ENCODE results near the gene FLT1. TPM values are rescaled to one million over a fixed set of nuclear protein-coding genes. Genes with fewer than 3 reads are reported as not detected.

The FLT1 gene
- total RNA-seq, 1 donor from 2014 or later: 0.47 TPM

GRCh38 chr13:28485551-28485950, 9.4 kb downstream of the FLT1 start:
- H3K9ac ChIP-seq: no peak overlapping the region
- H3K27me3 ChIP-seq: peaks cover 5% of the 10 kb centered on the region
- no peaks in the 10 kb centered on the region for H3K4me1 ChIP-seq
- no peaks in the 10 kb centered on the region for H3F3A ChIP-seq (ENCODE audit: low read depth)
- Mint-ChIP-seq H3K4me3 (no peak overlapping the region), H3K36me3 (no peaks in the 10 kb centered on the region), H3K9me3 (no peaks in the 10 kb centered on the region), H3K27me3 (ENCODE audit: insufficient read depth, low read depth) (peaks cover 5% of the 10 kb centered on the region), H3K4me1 (no peaks in the 10 kb centered on the region), H3K27ac (no peak overlapping the region)
- H3K4me3 ChIP-seq: no peak overlapping the region
- no peaks in the 10 kb centered on the region for H3K79me2 ChIP-seq (ENCODE audit: low read depth)
- H3K27ac ChIP-seq: no peak overlapping the region
- H4K20me1 ChIP-seq (ENCODE audit: low read depth): no peaks in the 10 kb centered on the region
- H3K9me3 ChIP-seq (ENCODE audit: low read depth): no peaks in the 10 kb centered on the region
- DNase-seq (ENCODE audit: low spot score): no peak
- no peak overlapping the region for H2AFZ ChIP-seq (replicated peaks)
- TF ChIP-seq EZH2phosphoT487 (IDR thresholded peaks at IDR 0.05) (no peak), EZH2 (IDR thresholded peaks at IDR 0.05) (no peak)
- TF ChIP-seq, protein P1, sequence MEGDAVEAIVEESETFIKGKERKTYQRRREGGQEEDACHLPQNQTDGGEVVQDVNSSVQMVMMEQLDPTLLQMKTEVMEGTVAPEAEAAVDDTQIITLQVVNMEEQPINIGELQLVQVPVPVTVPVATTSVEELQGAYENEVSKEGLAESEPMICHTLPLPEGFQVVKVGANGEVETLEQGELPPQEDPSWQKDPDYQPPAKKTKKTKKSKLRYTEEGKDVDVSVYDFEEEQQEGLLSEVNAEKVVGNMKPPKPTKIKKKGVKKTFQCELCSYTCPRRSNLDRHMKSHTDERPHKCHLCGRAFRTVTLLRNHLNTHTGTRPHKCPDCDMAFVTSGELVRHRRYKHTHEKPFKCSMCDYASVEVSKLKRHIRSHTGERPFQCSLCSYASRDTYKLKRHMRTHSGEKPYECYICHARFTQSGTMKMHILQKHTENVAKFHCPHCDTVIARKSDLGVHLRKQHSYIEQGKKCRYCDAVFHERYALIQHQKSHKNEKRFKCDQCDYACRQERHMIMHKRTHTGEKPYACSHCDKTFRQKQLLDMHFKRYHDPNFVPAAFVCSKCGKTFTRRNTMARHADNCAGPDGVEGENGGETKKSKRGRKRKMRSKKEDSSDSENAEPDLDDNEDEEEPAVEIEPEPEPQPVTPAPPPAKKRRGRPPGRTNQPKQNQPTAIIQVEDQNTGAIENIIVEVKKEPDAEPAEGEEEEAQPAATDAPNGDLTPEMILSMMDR (IDR thresholded peaks at IDR 0.05): no peak
- no peaks in the 10 kb centered on the region for H3K36me3 ChIP-seq
- no peak overlapping the region for H3K4me2 ChIP-seq

GRCh38 chr13:28485097-28485496, 9.8 kb downstream of the FLT1 start:
- peaks cover 5% of the 10 kb centered on the region for H3K27me3 Mint-ChIP-seq (ENCODE audit: insufficient read depth, low read depth)
- H3K4me1 ChIP-seq: no peaks in the 10 kb centered on the region
- no peaks in the 10 kb centered on the region for H3K9me3 Mint-ChIP-seq
- no peak overlapping the region for H3K4me3 Mint-ChIP-seq
- no peaks in the 10 kb centered on the region for H3K4me1 Mint-ChIP-seq
- no peak overlapping the region for H3K4me2 ChIP-seq
- DNase-seq (ENCODE audit: low spot score): no peak
- no peaks in the 10 kb centered on the region for H3K79me2 ChIP-seq (ENCODE audit: low read depth)
- no peaks in the 10 kb centered on the region for H3K36me3 Mint-ChIP-seq
- no peaks in the 10 kb centered on the region for H3K36me3 ChIP-seq
- H3K27ac ChIP-seq: no peak overlapping the region
- no peaks in the 10 kb centered on the region for H3F3A ChIP-seq (ENCODE audit: low read depth)
- no peak overlapping the region for H3K4me3 ChIP-seq
- no peaks in the 10 kb centered on the region for H3K9me3 ChIP-seq (ENCODE audit: low read depth)
- H4K20me1 ChIP-seq (ENCODE audit: low read depth): no peaks in the 10 kb centered on the region
- peaks cover under 1% of the 10 kb centered on the region for H3K27me3 ChIP-seq
- TF ChIP-seq EZH2 (IDR thresholded peaks at IDR 0.05) (no peak), EZH2phosphoT487 (IDR thresholded peaks at IDR 0.05) (no peak)
- TF ChIP-seq, protein P1 (IDR thresholded peaks at IDR 0.05): no peak
- no peak overlapping the region for H2AFZ ChIP-seq (replicated peaks)
- H3K9ac ChIP-seq: no peak overlapping the region
- H3K27ac Mint-ChIP-seq: no peak overlapping the region

DNA sequence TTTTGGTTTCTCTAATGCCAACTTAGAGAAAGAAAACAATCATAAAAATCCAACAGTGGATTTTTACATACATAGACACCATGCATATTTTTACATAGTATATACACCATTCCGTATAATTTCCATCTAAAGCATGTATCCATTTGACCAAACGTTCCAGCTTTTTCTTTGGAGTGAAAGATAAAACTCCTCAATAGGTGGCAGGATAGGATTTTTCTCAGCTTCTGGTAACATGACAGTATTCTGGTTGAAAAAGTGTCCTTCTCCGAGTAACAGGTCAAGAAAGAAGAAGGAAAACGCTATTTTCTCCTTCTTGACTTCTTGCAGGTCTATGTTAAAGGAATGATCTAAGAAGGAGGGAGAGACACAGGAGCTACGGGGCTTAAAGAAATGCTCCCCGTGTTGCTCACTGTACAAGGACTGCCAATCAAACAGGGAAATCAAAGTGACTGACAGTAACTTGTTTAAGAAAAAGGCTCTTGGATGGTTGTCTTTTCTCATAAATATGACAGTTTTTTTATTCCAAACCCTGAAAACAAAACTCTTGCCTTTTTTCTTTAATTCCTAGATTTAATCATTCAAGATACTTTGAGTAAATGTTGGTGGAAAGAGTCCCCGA, 11.5 kb downstream of the FLT1 start:
- H3K36me3 ChIP-seq: no peaks in the 10 kb centered on the region
- Mint-ChIP-seq H3K36me3 (no peaks in the 10 kb centered on the region), H3K4me3 (no peak overlapping the region), H3K27ac (no peak overlapping the region), H3K4me1 (no peaks in the 10 kb centered on the region), H3K27me3 (ENCODE audit: insufficient read depth, low read depth) (no peaks in the 10 kb centered on the region), H3K9me3 (no peaks in the 10 kb centered on the region)
- H4K20me1 ChIP-seq (ENCODE audit: low read depth): no peaks in the 10 kb centered on the region
- no peak for DNase-seq (ENCODE audit: low spot score)
- no peak overlapping the region for H3K4me3 ChIP-seq
- H3F3A ChIP-seq (ENCODE audit: low read depth): no peaks in the 10 kb centered on the region
- no peaks in the 10 kb centered on the region for H3K27me3 ChIP-seq
- H3K4me1 ChIP-seq: no peaks in the 10 kb centered on the region
- peak overlapping the region; percentile 32 for H2AFZ ChIP-seq (replicated peaks)
- H3K9me3 ChIP-seq (ENCODE audit: low read depth): no peaks in the 10 kb centered on the region
- TF ChIP-seq, protein P1 (IDR thresholded peaks at IDR 0.05): no peak
- TF ChIP-seq EZH2 (IDR thresholded peaks at IDR 0.05): no peak
- TF ChIP-seq EZH2phosphoT487 (IDR thresholded peaks at IDR 0.05): no peak
- H3K79me2 ChIP-seq (ENCODE audit: low read depth): no peaks in the 10 kb centered on the region
- H3K27ac ChIP-seq: no peak overlapping the region
- H3K4me2 ChIP-seq: no peak overlapping the region
- no peak overlapping the region for H3K9ac ChIP-seq

All from neural progenitor cell (in vitro differentiated cells).